Stimulated activated CD4-positive, alpha-beta T cell treated with anti-CD3 and anti-CD28 coated beads, Interleukin-2, amount 100 ng/mL, for 4 hours (primary cell): ENCODE data around the gene PRR33.

Experiments used
- DNase-seq: peaks from one replicate; pipeline ENCODE4 v3.0.0-alpha.2; 2020; ENCODE audit warnings: low read depth

Gene PRR33

GRCh38 chr11:1916132-1916985 is 24.7 kb upstream of the PRR33 start:
- DNase-seq = no peak

GRCh38 chr11:1915795-1916131 is 24.1 kb upstream of the PRR33 start:
- no peak for DNase-seq

- DNase-seq = no peak
Measured at GRCh38 chr11:1913271-1914060, 21.8 kb upstream of the PRR33 start.

DNA sequence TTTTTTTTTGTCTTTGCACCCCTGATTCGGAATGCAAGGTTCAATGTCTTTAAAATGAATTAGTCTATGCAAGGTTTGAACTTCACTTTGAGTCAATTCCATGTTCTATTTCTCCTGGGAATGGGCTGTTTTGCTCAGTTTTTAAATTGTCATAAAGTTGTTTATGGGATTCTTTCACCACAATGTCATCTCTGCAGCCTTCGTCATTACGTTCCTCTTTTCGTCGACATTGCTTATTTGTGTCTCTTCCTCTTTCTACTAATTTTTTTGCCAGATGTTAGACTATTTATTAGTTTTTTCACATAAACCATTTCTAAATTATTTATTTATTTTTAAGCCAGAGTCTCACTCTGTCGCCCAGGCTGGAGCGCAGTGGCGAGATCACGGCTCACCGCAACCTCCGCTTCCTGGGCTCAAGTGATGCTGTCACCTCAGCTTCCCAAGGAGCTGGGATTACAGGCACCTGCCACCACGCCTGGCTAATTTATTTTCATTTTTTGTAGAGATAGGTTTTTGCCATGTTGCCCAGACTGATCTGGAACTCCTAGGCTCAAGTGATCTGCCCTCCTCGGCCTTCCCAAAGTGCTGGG is 20.7 kb upstream of the PRR33 start:
- DNase-seq = no peak

DNA sequence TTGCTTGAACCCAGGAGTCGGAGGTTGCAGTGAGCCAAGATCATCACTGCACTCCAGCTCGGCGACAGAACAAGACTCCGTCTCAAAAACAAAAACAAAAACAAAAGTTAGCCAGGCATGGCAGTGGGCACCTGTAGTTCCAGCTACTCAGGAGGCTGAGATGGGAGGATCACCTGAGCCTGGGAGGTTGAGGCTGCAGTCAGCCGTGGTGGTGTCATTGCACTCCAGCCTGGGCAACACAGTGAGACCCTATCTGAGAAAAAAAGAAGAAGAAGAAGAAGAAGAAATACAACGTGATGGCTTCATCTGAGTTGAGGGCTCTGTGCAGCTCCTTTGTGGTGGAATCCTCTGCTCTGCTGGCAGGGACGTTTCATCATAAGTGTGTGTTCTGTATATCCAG is 17.8 kb upstream of the PRR33 start:
- no peak for DNase-seq

- no peak for DNase-seq
Measured at GRCh38 chr11:1908618-1909017, 16.9 kb upstream of the PRR33 start.

GRCh38 chr11:1906611-1907423 is 15.1 kb upstream of the PRR33 start:
- no peak for DNase-seq

- DNase-seq = no peak
Measured at GRCh38 chr11:1906181-1906580, 14.5 kb upstream of the PRR33 start.

DNA sequence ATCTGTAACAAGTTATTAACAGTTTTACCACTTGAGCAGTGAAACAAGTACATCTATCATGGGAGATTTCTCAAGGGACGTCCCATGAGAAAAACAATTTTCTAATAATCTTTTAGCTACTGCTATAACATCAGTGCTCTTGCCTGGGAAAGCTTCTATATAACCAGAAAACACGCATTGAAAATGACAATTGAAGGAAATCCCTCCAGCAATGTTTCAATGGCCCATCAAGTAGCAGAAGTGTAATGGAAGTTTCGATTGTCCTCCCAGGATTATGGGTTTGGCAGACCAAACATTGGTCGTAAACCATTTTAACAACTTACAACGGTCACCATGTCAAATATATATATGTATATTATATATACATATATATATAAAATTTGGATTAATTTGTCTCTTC is 8.0 kb upstream of the PRR33 start:
- DNase-seq = no peak

- DNase-seq = no peak
Measured at GRCh38 chr11:1899090-1899489, 7.4 kb upstream of the PRR33 start.

DNA sequence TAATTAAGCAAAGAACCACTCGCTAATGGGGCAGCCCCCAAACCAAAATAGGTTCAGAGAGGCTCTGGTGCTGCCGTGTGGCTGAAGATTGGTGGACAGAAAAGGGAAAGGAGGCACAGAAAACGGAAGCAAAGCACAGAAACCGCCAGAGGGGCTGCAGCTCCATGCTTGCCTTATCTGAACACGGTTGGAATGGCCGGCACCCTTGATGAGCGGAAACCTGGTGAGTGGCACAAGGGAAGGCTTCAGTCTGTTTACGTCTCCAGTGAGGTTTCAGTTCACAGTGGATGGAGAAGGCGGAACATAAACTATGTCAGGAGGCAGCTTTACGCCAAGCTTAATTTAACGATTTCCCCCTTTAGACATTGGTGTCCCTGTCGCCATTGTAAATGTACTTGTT is 5.2 kb upstream of the PRR33 start:
- no peak for DNase-seq

DNA sequence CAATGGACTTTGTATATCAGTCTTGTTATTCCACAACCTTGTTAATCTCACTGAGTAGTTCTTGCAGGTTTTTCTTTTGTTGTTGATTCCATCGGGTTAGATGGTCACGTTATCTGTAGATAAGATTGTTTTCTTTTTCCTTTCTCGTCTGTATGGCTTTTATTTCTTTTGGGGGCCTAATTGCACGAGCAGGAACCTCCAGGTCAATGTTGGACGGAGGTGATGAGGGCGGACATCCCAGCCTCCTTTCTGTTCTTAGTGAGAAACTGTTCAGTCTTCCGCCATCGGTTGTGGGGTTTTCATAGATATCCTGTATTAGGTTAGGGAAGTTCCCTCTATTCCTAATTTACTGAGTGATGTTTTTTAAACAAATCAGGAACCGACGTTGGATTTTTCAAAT is 4.8 kb upstream of the PRR33 start:
- DNase-seq = no peak

DNA sequence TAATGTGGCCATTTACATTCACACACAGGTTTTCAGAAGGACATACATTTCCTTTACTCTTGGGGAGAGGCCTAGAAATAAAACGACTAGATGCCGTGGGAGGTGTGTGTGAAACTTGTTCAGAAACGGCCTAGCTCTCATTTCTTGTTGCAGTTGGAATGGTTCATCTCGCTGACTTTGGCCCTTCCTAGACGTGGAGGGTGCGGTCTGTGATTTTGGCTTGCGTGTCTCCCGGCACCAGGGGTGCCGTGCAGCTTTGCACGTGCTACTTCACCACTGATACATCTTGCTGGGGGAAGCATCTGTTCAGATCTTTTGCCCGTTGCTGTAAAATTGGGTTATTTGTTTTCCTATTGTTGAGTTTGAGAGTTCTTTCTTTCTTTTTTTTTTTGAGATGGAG is 3.1 kb upstream of the PRR33 start:
- DNase-seq = no peak

GRCh38 chr11:1893581-1894359 is 2.1 kb upstream of the PRR33 start:
- DNase-seq = no peak

DNA sequence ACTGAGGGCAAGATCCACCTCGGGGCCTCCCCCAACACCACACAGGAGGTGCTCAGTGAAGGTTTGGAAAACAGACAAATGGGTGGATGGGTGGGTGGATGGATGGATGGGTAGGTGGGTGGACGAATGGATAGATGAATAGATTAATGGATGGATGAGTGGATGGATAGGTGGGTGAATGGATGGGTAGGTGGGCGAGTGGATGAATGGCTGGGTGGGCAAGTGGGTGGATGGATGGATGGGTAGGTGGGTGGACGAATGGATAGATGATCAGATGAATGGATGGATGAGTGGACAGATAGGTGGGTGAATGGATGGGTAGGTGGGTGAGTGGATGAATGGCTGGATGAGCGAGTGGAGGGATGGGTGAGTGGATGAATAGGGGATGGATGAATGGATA is 863 bp upstream of the PRR33 start:
- no peak for DNase-seq

DNA sequence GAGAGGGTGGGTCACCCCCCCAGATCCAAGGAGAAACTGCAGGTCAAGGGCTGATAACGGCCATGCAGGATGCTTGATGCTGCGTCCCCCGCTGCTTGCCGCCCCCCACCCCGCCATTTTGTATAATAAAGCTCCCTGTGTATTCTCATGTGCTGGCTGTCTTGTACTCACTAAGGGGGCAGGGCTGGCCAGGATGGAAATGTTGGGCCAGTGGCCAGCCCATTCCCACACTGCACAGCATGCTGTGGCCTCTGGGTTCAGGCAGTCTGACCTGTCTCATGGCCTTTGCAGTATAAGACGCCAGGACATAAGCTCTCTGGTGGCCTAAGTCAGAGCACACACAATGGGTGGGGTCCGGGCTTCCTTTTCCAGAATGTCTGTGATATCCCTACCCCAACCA is 421 bp upstream of the PRR33 start:
- DNase-seq = no peak

DNA sequence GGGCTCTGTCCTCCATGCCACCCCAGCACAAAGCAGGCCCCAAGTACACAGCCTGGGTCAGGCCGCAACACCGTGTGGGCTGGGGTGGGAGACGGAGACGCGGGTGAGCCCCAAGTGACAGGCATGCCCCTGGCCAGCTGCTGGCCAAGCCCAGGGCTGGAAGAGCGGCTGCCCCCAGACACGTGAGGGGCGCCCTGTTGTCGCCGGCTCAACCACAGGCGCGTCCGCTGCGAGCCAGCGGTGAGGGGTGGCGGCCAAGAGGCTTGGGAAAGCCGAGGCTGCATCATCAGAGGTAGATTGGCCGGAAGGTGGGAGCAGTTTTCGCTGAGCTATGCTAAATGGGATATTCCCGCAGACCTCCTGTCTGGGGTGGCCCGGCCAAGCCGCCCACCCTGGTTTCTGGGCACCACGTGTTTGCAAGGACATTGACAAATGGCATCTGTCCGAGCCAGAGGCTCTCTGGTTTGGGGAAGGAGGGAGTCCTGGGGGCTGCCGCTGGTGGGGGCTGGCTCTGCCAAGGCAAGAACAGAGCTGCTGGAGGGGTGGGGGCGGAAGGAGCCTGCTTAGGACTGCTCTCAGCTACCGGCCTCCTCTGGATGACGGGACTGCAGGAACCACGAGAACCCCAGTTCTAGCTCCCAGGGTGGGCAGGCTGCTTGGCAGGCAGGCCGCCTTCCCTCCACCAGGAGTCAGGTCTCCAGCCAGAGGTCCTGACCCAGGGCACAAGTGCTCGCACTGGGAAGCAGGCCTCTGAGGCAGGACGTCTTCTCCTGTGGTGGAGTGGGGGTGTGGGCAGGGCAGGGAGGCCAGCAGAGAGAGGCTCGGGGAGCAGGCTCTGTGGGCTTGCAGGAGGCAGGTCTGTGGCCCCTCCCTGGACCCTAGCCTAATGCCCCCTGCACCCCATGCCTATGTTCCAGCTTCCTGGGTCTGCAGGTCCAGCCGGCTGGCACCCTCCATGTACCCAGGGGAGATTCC is 552 bp downstream of the PRR33 start:
- DNase-seq = no peak

GRCh38 chr11:1889941-1890855 is 1.5 kb downstream of the PRR33 start:
- no peak for DNase-seq

DNA sequence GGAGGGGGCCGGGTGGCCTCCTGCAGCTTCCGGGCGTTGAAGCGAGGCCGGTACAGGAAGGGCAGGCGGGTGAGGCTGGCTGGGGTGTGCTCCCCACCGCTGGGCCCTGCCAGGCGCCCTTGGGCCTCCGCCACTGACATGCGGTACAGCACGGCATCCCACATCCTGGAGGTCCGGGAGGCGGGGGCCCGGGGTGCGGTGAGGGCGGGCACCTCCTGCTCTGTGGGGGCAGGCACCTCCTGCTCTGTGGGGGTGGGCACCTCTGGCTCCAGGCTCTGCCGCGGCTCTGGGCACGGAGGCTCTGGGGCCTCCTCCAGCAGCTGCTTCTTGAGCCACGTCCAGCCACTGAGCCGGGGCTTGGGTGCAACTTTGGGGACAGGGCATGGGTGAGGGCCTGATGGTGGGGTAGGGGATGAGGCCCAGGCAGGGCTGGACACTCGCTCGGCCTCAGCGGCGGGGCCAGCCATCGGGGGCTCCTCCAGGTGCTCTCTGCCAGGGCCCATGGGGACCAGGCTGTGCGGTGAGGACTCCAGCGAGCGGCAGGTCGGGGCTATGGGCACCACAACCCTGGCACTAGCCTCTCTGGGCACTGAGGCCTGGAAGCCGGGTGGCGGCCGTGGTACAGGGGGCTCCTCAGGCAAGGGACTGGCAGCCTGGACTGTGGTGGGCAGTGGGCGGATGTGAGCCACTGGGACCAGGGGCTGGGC is 2.3 kb downstream of the PRR33 start:
- DNase-seq = peak; percentile 61
